SK-N-SH (cell line): ENCODE results near the gene PEX13. TPM values are rescaled to one million over a fixed set of nuclear protein-coding genes. Genes with fewer than 3 reads are reported as not detected.

Experiments used
- CTCF ChIA-PET: fragments of 300-600, 350-600 bp; formaldehyde crosslinking; extraction: SDS; loops from one replicate; lab custom pipeline; 2021; lab: Yijun Ruan, JAX
- POLR2A ChIA-PET: fragments of 350-600 bp; sonication (Branson Sonifier 250); formaldehyde crosslinking; extraction: SDS; loops from one replicate; lab custom pipeline; 2020; ENCODE audit warnings: antibody characterized with exemption, inconsistent platforms; lab: Yijun Ruan, JAX
- DNase-seq: peaks from one replicate; pipeline ENCODE4 v3.0.0; 2012
- H2AFZ ChIP-seq: fragments of 200-600 bp; sonication (generic); 2 replicates; pipeline ENCODE4 v1.8.1; 2016; ENCODE audit warnings: antibody characterized with exemption, mild to moderate bottlenecking, low read depth
- H3F3A ChIP-seq: fragments of 200-600 bp; sonication (generic); replicated peaks from 2 replicates; pipeline ENCODE3; 2016; ENCODE audit warnings: antibody characterized with exemption, mild to moderate bottlenecking; ENCODE audit not compliant: insufficient read depth
- H3K27ac ChIP-seq, 2 experiments: fragments of 200-500 bp in 1 of 2; fragments of 200-600 bp in 1 of 2; sonication (Bioruptor generic) in 1 of 2; sonication (generic), shearing (Covaris generic) in 1 of 2; 2 replicates each; pipeline versions ENCODE4 v1.5.1 to v1.6.1; 2014 to 2016; ENCODE audit warnings: low read depth in 2 of 2, inconsistent platforms in 1 of 2, low read length in 1 of 2, mild to moderate bottlenecking in 1 of 2, mixed read lengths in 1 of 2
- H3K27me3 ChIP-seq: fragments of 200-600 bp; sonication (generic), shearing (Covaris generic); 2 replicates; pipeline ENCODE4 v1.6.1; 2016; ENCODE audit warnings: mixed run types; ENCODE audit not compliant: insufficient read depth
- H3K36me3 ChIP-seq, 2 experiments: fragments of 200-500 bp in 1 of 2; fragments of 200-600 bp in 1 of 2; sonication (Bioruptor generic) in 1 of 2; sonication (generic) in 1 of 2; replicated peaks in 1 of 2; 2 replicates each; pipeline versions ENCODE3 to v1.5.1; 2014 to 2016; ENCODE audit warnings: low read length in 1 of 2, mild to moderate bottlenecking in 1 of 2; ENCODE audit not compliant: insufficient read depth in 2 of 2, control insufficient read depth in 1 of 2
- H3K4me1 ChIP-seq, 2 experiments: fragments of 200-500 bp in 1 of 2; fragments of 200-600 bp in 1 of 2; sonication (Bioruptor generic) in 1 of 2; sonication (generic), shearing (Covaris generic) in 1 of 2; 2 replicates each; pipeline versions ENCODE4 v1.5.1 to v1.6.1; 2014 to 2016; ENCODE audit warnings: low read depth in 1 of 2, low read length in 1 of 2, mixed run types in 1 of 2; ENCODE audit not compliant: insufficient read depth in 2 of 2, control insufficient read depth in 1 of 2
- H3K4me2 ChIP-seq: fragments of 200-600 bp; sonication (generic), shearing (Covaris generic); 2 replicates; pipeline ENCODE4 v1.6.1; 2017; ENCODE audit warnings: mixed run types
- H3K4me3 ChIP-seq, 2 experiments: fragments of 200-500 bp in 1 of 2; fragments of 200-600 bp in 1 of 2; sonication (Bioruptor generic) in 1 of 2; sonication (generic), shearing (Covaris generic) in 1 of 2; 2 replicates each; pipeline versions ENCODE4 v1.5.1 to v1.8.1; 2014 to 2016; ENCODE audit warnings: low read depth in 2 of 2, inconsistent platforms in 1 of 2, low read length in 1 of 2, mild to moderate bottlenecking in 1 of 2, mixed read lengths in 1 of 2, moderate library complexity in 1 of 2
- H3K79me2 ChIP-seq: fragments of 200-600 bp; sonication (generic); 2 replicates; pipeline ENCODE4 v1.8.1; 2017; ENCODE audit warnings: mild to moderate bottlenecking; ENCODE audit not compliant: insufficient read depth
- H3K9ac ChIP-seq: fragments of 200-600 bp; sonication (generic); 2 replicates; pipeline ENCODE4 v1.6.1; 2017; ENCODE audit warnings: mixed run types
- H3K9me2 ChIP-seq: fragments of 200-600 bp; sonication (generic); 2 replicates; pipeline ENCODE4 v1.6.1; 2017; ENCODE audit warnings: mixed run types
- H3K9me3 ChIP-seq: fragments of 200-600 bp; sonication (generic); 2 replicates; pipeline ENCODE4 v1.6.1; 2017; ENCODE audit warnings: mixed run types, mild to moderate bottlenecking, moderate library complexity
- H4K20me1 ChIP-seq: fragments of 200-600 bp; sonication (generic); 2 replicates; pipeline ENCODE4 v1.6.1; 2017; ENCODE audit warnings: mild to moderate bottlenecking, mixed run types; ENCODE audit not compliant: insufficient read depth
- CHD2 ChIP-seq: fragments of 150-350 bp; IDR thresholded peaks from 2 replicates; pipeline ENCODE4 v1.6.1; 2018; ENCODE audit warnings: low read length; ENCODE audit not compliant: partially characterized antibody
- ELF1 ChIP-seq: IDR thresholded peaks from 2 replicates; pipeline ENCODE4 v1.4.0; 2012
- EP300 ChIP-seq, 2 experiments: IDR thresholded peaks; 2 replicates each; pipeline versions ENCODE4 v1.4.0 to v1.6.1; 2012; ENCODE audit warnings: borderline replicate concordance in 1 of 2, low read depth in 1 of 2, low read length in 1 of 2
- FOXJ3 ChIP-seq: sonication (generic); formaldehyde crosslinking; IDR thresholded peaks from 2 replicates; pipeline ENCODE4 v1.5.1; 2020; ENCODE audit warnings: mild to moderate bottlenecking, missing genetic modification reagents
- GATA2 ChIP-seq: sonication (generic); formaldehyde crosslinking; IDR thresholded peaks from 2 replicates; pipeline ENCODE4 v1.5.0; 2020; ENCODE audit warnings: mild to moderate bottlenecking, missing genetic modification reagents
- MEF2A ChIP-seq: IDR thresholded peaks from 2 replicates; pipeline ENCODE4 v1.4.0; 2012; ENCODE audit warnings: low read depth, borderline replicate concordance
- NRF1 ChIP-seq: IDR thresholded peaks from 2 replicates; pipeline ENCODE4 v1.6.1; 2012; ENCODE audit warnings: low read depth, mild to moderate bottlenecking, low read length
- RAD21 ChIP-seq: IDR thresholded peaks from 2 replicates; pipeline ENCODE4 v1.6.1; 2012; ENCODE audit warnings: mild to moderate bottlenecking, low read length
- RCOR1 ChIP-seq: fragments of 150-350 bp; IDR thresholded peaks from 2 replicates; pipeline ENCODE4 v1.6.1; 2017; ENCODE audit warnings: antibody characterized with exemption, low read length
- SIN3A ChIP-seq: IDR thresholded peaks from 2 replicates; pipeline ENCODE4 v1.6.1; 2012; ENCODE audit warnings: low read depth, mild to moderate bottlenecking, low read length, moderate library complexity, borderline replicate concordance
- SMC3 ChIP-seq: IDR thresholded peaks from 2 replicates; pipeline ENCODE4 v1.6.1; 2012; ENCODE audit warnings: low read depth, low read length, improper control_type of control experiment
- TCF12 ChIP-seq: IDR thresholded peaks from 2 replicates; pipeline ENCODE4 v1.4.0; 2012
- TEAD4 ChIP-seq: IDR thresholded peaks from 2 replicates; pipeline ENCODE4 v1.4.0; 2012; ENCODE audit warnings: mild to moderate bottlenecking, borderline replicate concordance; ENCODE audit not compliant: insufficient read depth
- YY1 ChIP-seq: IDR thresholded peaks from 2 replicates; pipeline ENCODE4 v1.4.0; 2012; ENCODE audit warnings: low read depth, mild to moderate bottlenecking
- WGBS: methylation state at CpG from one replicate; pipeline ENCODE4 v1.1.6; 2017; ENCODE audit warnings: low lambda C conversion rate; 5-methylcytosine and 5-hydroxymethylcytosine counted together
- polyA plus RNA-seq, 3 experiments: library from polyadenylated mRNA; depleted of rRNA; stranded (reverse); fragments of >200 nt; gene quantifications; 2 replicates each; pipeline ENCODE4 v1.2.3, GENCODE V29; 2012
- TF ChIP-seq, protein P1 (sequence below): IDR thresholded peaks from 2 replicates; pipeline ENCODE4 v1.6.1; 2012; ENCODE audit warnings: mild to moderate bottlenecking, low read depth, low read length, moderate library complexity
- TF ChIP-seq, protein P2 (sequence below): IDR thresholded peaks from 2 replicates; pipeline ENCODE4 v1.4.0; 2012; ENCODE audit warnings: low read depth, borderline replicate concordance
- TF ChIP-seq, protein P3 (sequence below): fragments of 150-350 bp; IDR thresholded peaks from 2 replicates; pipeline ENCODE4 v1.6.1; 2017; ENCODE audit warnings: antibody characterized with exemption, low read length, low read depth, borderline replicate concordance
- TF ChIP-seq, protein P4 (sequence below): IDR thresholded peaks from 2 replicates; pipeline ENCODE4 v1.4.0; 2012; ENCODE audit warnings: low read depth, borderline replicate concordance
- TF ChIP-seq, protein P5 (sequence below): fragments of 200-600 bp; sonication (generic); IDR thresholded peaks from 2 replicates; pipeline ENCODE4 v1.6.1; 2017; ENCODE audit warnings: antibody characterized with exemption, mild to moderate bottlenecking, moderate library complexity

The PEX13 gene
- polyA plus RNA-seq, 1 of the 3 experiments (the other 2 are of a cell fraction) = 10.3 TPM

DNA sequence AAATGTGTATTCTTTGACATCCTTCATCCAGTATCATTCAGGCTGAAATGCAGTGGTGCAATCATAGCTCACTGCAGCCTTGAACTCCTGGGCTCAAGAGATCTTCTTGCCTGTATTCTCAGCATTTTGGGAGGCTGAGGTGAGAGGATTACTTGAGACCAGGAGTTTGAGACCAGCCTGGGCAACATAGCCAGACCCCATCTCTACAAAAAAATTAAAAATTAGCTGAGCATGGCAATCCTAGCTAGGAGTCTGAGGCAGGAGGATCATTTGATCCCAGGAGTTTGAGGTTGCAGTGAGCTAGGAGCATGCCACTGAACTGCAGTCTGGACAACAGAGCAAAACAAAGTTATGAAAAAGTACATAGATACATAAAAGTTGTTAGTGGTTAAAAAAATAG lies 72.3 kb downstream of the PEX13 start (continued):
- TF ChIP-seq, protein P1, sequence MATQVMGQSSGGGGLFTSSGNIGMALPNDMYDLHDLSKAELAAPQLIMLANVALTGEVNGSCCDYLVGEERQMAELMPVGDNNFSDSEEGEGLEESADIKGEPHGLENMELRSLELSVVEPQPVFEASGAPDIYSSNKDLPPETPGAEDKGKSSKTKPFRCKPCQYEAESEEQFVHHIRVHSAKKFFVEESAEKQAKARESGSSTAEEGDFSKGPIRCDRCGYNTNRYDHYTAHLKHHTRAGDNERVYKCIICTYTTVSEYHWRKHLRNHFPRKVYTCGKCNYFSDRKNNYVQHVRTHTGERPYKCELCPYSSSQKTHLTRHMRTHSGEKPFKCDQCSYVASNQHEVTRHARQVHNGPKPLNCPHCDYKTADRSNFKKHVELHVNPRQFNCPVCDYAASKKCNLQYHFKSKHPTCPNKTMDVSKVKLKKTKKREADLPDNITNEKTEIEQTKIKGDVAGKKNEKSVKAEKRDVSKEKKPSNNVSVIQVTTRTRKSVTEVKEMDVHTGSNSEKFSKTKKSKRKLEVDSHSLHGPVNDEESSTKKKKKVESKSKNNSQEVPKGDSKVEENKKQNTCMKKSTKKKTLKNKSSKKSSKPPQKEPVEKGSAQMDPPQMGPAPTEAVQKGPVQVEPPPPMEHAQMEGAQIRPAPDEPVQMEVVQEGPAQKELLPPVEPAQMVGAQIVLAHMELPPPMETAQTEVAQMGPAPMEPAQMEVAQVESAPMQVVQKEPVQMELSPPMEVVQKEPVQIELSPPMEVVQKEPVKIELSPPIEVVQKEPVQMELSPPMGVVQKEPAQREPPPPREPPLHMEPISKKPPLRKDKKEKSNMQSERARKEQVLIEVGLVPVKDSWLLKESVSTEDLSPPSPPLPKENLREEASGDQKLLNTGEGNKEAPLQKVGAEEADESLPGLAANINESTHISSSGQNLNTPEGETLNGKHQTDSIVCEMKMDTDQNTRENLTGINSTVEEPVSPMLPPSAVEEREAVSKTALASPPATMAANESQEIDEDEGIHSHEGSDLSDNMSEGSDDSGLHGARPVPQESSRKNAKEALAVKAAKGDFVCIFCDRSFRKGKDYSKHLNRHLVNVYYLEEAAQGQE = no peak
- TF ChIP-seq CHD2 (no peak), YY1 (no peak)
- TF ChIP-seq, protein P2, sequence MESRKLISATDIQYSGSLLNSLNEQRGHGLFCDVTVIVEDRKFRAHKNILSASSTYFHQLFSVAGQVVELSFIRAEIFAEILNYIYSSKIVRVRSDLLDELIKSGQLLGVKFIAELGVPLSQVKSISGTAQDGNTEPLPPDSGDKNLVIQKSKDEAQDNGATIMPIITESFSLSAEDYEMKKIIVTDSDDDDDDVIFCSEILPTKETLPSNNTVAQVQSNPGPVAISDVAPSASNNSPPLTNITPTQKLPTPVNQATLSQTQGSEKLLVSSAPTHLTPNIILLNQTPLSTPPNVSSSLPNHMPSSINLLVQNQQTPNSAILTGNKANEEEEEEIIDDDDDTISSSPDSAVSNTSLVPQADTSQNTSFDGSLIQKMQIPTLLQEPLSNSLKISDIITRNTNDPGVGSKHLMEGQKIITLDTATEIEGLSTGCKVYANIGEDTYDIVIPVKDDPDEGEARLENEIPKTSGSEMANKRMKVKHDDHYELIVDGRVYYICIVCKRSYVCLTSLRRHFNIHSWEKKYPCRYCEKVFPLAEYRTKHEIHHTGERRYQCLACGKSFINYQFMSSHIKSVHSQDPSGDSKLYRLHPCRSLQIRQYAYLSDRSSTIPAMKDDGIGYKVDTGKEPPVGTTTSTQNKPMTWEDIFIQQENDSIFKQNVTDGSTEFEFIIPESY = no peak

DNA sequence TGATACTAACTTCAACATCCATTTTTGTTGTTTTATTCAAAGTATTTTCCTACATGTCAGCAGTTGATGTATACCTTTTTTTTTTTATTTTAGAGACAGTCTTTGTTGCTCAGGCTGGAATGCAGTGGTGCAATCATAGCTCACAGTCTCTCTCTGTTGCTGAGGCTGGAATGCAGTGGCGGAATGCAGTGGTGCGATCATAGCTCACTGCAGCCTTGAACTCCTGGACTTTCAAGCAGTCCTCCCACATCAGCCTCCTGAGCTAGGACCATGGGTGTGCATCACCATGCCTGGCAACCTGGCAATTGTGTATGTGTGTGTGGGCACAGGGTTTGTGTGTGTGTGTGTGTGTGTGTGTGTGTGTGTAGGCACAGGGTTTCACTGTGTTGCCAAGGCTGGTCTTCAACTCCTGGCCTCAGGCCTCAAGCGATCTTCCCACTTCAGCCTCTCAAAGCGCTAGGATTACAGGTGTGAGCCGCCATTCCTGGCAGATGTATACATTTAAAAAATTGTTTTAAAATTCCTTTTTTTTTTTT lies 72.9 kb downstream of the PEX13 start:
- POLR2A ChIA-PET = no interaction called here
- WGBS = 98% methylated on average over 5 of the region's 5 CpGs
- H3K4me2 ChIP-seq = no peak overlapping the region
- TF ChIP-seq TEAD4 (no peak), SMC3 (no peak), GATA2 (CRISPR knock-in tag) (no peak), CHD2 (no peak), RAD21 (no peak), EP300 (IDR thresholded peaks at IDR 0.05; ENCODE audit: borderline replicate concordance in 1 of 2, low read depth in 1 of 2, low read length in 1 of 2) (no peak), FOXJ3 (CRISPR knock-in tag) (no peak), YY1 (no peak), SIN3A (no peak), RCOR1 (no peak), TCF12 (no peak), ELF1 (no peak), NRF1 (no peak), MEF2A (no peak)
- TF ChIP-seq, protein P3, sequence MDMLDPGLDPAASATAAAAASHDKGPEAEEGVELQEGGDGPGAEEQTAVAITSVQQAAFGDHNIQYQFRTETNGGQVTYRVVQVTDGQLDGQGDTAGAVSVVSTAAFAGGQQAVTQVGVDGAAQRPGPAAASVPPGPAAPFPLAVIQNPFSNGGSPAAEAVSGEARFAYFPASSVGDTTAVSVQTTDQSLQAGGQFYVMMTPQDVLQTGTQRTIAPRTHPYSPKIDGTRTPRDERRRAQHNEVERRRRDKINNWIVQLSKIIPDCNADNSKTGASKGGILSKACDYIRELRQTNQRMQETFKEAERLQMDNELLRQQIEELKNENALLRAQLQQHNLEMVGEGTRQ = no peak
- TF ChIP-seq, protein P4, sequence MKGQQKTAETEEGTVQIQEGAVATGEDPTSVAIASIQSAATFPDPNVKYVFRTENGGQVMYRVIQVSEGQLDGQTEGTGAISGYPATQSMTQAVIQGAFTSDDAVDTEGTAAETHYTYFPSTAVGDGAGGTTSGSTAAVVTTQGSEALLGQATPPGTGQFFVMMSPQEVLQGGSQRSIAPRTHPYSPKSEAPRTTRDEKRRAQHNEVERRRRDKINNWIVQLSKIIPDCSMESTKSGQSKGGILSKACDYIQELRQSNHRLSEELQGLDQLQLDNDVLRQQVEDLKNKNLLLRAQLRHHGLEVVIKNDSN = no peak
- TF ChIP-seq, protein P5, sequence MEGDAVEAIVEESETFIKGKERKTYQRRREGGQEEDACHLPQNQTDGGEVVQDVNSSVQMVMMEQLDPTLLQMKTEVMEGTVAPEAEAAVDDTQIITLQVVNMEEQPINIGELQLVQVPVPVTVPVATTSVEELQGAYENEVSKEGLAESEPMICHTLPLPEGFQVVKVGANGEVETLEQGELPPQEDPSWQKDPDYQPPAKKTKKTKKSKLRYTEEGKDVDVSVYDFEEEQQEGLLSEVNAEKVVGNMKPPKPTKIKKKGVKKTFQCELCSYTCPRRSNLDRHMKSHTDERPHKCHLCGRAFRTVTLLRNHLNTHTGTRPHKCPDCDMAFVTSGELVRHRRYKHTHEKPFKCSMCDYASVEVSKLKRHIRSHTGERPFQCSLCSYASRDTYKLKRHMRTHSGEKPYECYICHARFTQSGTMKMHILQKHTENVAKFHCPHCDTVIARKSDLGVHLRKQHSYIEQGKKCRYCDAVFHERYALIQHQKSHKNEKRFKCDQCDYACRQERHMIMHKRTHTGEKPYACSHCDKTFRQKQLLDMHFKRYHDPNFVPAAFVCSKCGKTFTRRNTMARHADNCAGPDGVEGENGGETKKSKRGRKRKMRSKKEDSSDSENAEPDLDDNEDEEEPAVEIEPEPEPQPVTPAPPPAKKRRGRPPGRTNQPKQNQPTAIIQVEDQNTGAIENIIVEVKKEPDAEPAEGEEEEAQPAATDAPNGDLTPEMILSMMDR = no peak
- TF ChIP-seq, all 33 proteins: peak for 0
- no peaks in the 10 kb centered on the region for H3K9me2 ChIP-seq
- no peaks in the 10 kb centered on the region for H3K9me3 ChIP-seq
- no peaks in the 10 kb centered on the region for H4K20me1 ChIP-seq
- no peaks in the 10 kb centered on the region for H3K79me2 ChIP-seq
- H3K27me3 ChIP-seq = no peaks in the 10 kb centered on the region
- H2AFZ ChIP-seq = no peak overlapping the region
- H3F3A ChIP-seq = peaks cover 14% of the 10 kb centered on the region
- H3K9ac ChIP-seq = no peak overlapping the region
- DNase-seq = no peak
- H3K36me3 ChIP-seq = peaks cover 8 to 42% of the 10 kb centered on the region in 2 experiments
- no peak overlapping the region for H3K4me3 ChIP-seq
- CTCF ChIA-PET = no interaction called here
- H3K4me1 ChIP-seq = no peaks in the 10 kb centered on the region
- no peak overlapping the region for H3K27ac ChIP-seq
